KOPT-K1 (cell line): ENCODE measurements around the gene G2E3.
"Not testable (repeated sequence)": the region's sequence is repeated elsewhere in the genome, so short reads cannot be mapped to it uniquely, and the experiment has no call there.

ENCODE experiments used
- H3K27ac ChIP-seq: fragments of 200-600 bp; sonication (generic); 2 replicates; pipeline ENCODE4 v1.5.1; 2016; ENCODE audit warnings: antibody characterized with exemption, mild to moderate bottlenecking, low read depth, low read length; ENCODE audit not compliant: poor library complexity, severe bottlenecking
- H3K36me3 ChIP-seq: fragments of 200-600 bp; sonication (generic); 2 replicates; pipeline ENCODE4 v1.5.1; 2017; ENCODE audit warnings: antibody characterized with exemption, mild to moderate bottlenecking, low read length, moderate library complexity; ENCODE audit not compliant: insufficient read depth
- H3K9me3 ChIP-seq: fragments of 200-600 bp; sonication (generic); 2 replicates; pipeline ENCODE4 v1.5.1; 2017; ENCODE audit warnings: antibody characterized with exemption, low read length, mild to moderate bottlenecking; ENCODE audit not compliant: insufficient read depth, poor library complexity, severe bottlenecking

The G2E3 gene

DNA sequence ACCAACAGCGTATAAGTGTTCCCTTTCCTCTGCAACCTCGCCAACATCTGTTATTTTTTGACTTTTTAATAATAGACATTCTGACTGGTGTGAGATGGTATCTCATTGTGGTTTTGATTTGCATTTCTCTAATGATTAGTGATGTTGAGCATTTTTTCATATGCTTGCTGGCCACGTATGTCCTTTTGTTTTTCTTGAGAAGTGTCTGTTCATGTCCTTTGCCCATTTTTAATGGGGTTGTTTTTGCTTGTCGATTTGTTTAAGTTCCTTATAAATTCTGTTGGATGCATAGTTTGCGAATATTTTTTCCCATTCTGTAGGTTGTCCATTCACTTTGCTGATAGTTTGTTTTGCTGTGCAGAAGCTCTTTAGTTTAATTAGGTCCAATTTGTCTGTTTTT, 85.5 kb downstream of the G2E3 start:
- peaks cover 73% of the 10 kb centered on the region for H3K36me3 ChIP-seq
- peaks cover 21% of the 10 kb centered on the region for H3K9me3 ChIP-seq
- not testable (repeated sequence) for H3K27ac ChIP-seq

DNA sequence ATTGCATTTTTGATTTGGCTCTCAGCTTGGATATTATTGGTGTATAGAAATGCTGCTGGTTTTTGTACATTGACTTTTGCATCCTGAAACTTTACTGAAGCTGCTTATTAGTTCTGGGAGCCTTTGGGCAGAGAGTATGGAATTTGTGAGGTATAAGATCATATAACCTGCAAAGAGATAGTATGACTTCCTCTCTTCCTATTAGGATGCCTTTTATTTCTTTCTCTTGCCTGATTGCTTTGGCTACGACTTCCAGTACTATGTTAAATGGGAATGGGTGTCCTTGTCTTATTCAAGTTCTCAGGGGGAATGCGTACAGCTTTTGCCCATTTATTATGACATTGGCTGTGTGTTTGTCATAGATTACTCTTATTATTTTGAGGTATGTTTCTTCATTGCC, 86.6 kb downstream of the G2E3 start:
- H3K27ac ChIP-seq, result no peak overlapping the region
- peaks cover 76% of the 10 kb centered on the region for H3K36me3 ChIP-seq
- H3K9me3 ChIP-seq, result peaks cover 21% of the 10 kb centered on the region

GRCh38 chr14:30648471-30648870, 89.5 kb downstream of the G2E3 start:
- Histone ChIP-seq H3K36me3 (peaks cover 78% of the 10 kb centered on the region), H3K9me3 (peaks cover 21% of the 10 kb centered on the region), H3K27ac (no peak overlapping the region)

- peaks cover 83% of the 10 kb centered on the region for H3K36me3 ChIP-seq
- no peaks in the 10 kb centered on the region for H3K9me3 ChIP-seq
- no peak overlapping the region for H3K27ac ChIP-seq
Observed at GRCh38 chr14:30651937-30652336, 93.0 kb downstream of the G2E3 start.

DNA sequence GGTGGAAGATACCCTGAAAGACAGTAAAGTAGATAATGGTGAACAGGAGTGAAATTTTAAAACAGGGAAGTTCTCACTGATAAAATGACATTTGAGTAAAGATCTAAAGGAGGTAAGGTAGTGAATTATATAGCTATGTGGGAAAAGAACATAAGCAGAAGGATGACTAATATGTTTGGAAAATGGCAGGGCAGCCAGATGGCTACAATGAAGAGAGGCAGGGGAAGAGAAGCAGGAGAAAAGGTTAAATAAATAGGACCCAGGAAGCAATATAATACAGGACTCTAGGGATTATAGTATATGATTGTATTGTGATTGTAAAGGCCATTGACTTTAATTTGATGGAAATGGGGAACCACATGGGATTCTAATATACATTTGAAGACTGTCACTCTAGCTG, 96.2 kb downstream of the G2E3 start:
- H3K36me3 ChIP-seq, result peaks cover 91% of the 10 kb centered on the region
- no peak overlapping the region for H3K27ac ChIP-seq
- no peaks in the 10 kb centered on the region for H3K9me3 ChIP-seq

DNA sequence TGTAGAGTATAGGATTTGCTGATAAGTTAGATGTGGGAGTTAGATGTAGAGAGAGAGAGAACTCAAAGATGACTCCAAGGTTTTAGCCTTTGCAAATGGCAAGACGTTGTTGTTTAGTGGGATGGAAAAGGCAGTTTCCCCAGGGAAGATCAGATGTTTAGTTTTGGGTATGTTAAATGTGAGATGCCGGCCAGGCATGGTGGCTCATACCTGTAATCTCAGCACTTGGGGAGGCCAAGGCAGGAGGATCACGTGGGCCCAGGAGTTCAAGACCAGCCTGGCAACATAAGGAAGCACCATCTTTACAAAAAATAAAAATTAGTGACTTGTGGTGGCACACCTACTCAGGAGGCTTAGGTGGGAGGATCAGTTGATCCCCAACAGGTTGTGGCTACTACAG, 96.7 kb downstream of the G2E3 start:
- H3K36me3 ChIP-seq, result peaks cover 91% of the 10 kb centered on the region
- H3K9me3 ChIP-seq, result no peaks in the 10 kb centered on the region
- no peak overlapping the region for H3K27ac ChIP-seq

DNA sequence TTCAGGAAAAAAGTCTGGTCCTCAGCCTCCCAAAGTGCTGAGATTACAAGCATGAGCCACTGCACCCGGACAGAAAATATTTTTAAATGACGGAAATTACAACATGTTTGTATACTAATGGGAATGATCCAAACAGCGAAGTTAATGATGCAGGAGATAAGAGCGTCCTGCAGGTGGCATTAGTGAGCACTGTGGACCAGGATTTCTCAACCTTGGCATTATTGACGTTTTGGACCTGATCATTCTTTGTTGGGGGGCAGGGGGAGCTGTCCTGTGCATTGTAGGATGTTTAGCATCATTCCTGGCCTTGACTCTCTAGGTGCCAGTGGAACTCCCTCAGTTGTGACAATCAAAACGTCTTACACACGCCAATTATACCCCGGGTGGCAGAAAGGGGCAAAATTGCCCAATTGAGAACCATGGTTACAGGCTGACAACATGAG, 97.3 kb downstream of the G2E3 start:
- Histone ChIP-seq H3K9me3 (no peaks in the 10 kb centered on the region), H3K27ac (no peak overlapping the region), H3K36me3 (peaks cover 91% of the 10 kb centered on the region)

DNA sequence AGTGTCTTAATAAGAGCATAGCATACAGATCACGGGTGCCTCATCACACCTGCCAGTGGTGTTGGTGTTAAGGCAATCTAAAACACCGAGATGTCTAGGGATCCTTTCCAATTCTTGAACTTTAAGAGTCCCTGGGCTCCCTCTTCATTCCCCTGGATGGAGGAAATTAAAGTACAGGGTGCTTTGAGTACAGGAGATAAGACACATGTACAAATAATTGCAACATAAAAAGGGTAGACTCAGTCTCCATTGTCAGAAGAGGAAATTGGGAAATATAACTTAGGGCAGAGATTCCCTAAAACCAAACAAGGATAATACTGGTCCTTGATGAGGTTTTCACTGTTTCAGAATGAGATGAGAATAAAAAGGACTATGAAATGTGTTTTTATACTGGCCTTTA, 98.1 kb downstream of the G2E3 start:
- Histone ChIP-seq H3K36me3 (peaks cover 87% of the 10 kb centered on the region), H3K27ac (no peak overlapping the region), H3K9me3 (no peaks in the 10 kb centered on the region)

DNA sequence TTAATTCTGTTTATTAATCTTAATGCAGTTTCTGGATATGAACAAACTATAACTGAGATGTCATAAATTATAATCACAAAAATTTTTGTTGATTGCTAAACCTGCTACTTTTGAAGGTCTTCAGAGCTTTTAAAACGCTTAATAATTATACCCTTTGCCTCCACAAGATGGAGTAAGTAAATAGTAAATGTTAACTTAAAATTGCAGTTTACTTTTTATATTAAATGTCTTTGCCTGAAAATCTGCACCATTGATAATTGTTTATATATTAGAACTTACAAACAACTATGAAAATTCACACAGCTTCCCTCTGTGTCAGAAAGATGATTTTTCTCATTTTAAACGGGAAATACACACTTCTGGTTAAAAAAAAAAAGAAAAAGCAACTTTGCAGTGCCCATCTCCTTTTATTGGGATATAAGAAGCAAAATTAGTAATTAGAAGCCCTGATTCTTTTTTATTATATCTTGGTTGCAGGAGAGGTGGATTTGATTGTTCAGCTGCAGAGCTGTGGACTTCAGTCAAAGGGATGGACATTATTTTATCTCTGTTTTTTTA, 98.7 kb downstream of the G2E3 start:
- Histone ChIP-seq H3K36me3 (peaks cover 85% of the 10 kb centered on the region), H3K9me3 (no peaks in the 10 kb centered on the region), H3K27ac (no peak overlapping the region)

GRCh38 chr14:30658645-30659044, 99.7 kb downstream of the G2E3 start:
- peaks cover 2% of the 10 kb centered on the region for H3K9me3 ChIP-seq
- H3K36me3 ChIP-seq, result peaks cover 83% of the 10 kb centered on the region

DNA sequence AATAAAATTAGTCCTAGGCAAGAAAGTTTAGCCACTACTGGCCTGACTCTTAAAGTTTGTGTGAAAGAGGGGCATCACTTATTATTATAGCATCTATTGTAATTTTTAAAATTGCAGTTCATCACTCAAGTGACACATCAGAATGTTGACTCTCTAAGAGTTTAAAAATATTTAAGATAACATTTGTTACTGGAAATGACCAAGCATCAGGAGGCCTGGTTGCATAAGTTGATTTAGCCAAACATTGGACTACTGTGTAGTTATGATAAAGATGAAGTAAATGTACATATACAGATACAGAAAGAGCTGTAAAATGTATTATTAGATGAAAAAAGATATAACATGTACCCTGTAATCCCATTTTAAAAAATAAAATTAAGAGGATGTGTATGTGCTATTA, 110.6 kb downstream of the G2E3 start:
- Histone ChIP-seq H3K36me3 (peaks cover 33% of the 10 kb centered on the region), H3K9me3 (no peaks in the 10 kb centered on the region), H3K27ac (no peak overlapping the region)

More at GRCh38 chr14:30658645-30659044, 99.7 kb downstream of the G2E3 start:
- no peak overlapping the region for H3K27ac ChIP-seq
